HG03196 (cell line): ENCODE measurements around the gene RASSF1.
"Not testable (repeated sequence)": the region's sequence is repeated elsewhere in the genome, so short reads cannot be mapped to it uniquely, and the experiment has no call there.

Experiments used
- ATAC-seq: cut with Tn5 transposase; IDR thresholded peaks from one replicate; pipeline ENCODE4 v1.9.1; 2021; ENCODE audit not compliant: unreplicated experiment

The RASSF1 gene

GRCh38 chr3:50288387-50289007 lies 52.1 kb downstream of the RASSF1 start:
- no peak for ATAC-seq

- ATAC-seq, result no peak
Measured at GRCh38 chr3:50287262-50287661, 53.4 kb downstream of the RASSF1 start.

DNA sequence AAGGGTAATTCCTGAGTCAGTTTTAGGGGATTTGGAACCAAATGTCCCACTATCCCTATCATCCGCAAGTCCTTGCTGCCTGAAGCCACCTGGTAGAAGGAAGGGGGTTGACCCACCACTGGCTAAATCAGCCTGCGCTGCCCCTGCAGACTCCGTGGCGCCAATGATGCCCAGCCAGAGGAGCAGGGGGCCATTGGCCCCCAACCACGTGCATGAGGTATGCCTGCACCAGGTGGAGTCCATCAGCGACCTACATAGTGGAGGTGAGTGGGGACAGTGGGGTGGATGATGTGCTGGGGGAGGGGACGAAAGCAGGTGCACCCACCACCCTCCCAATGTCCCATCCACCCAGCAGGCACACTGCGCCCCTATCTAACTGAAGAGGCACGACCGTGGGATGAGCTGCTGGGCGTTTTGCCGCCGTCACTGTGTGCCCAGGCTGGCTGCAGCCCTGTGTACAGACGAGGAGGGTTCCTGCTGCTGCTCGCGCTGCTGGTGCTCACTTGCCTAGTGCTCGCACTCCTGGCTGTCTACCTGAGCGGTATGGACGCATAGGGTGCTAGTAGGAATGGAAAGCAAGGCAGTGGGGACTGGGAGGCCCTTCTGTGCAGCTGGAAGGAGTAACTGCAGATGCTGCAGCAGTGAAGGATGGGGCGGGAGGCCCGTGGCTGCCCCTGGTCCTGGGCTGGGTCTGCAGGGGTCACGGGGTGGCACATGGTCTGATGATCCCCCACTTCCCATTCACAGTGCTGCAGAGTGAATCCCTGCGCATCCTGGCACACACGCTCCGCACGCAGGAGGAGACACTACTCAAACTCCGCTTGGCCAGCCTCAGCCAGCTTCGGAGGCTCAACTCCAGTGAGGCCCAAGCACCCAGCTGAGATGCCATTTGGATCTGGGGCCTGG lies 54.1 kb downstream of the RASSF1 start:
- no peak for ATAC-seq

- not testable (repeated sequence) for ATAC-seq
Measured at GRCh38 chr3:50284121-50284520, 56.5 kb downstream of the RASSF1 start.
